Motor neuron (in vitro differentiated cells): ENCODE data around the gene NINL. TPM values are rescaled to one million over a fixed set of nuclear protein-coding genes. Genes with fewer than 3 reads are reported as not detected.

Experiments used
- ATAC-seq, 8 experiments: fragments of 200-7000 bp; cut with Tn5 transposase; replicated peaks in 6 of 8; 2 replicates each; pipeline ENCODE4 v1.8.0; 2021; ENCODE audit warnings: mild to moderate bottlenecking in 8 of 8, moderate library complexity in 8 of 8
- H3K27ac ChIP-seq, 2 donors: fragments of 250-450 bp; sonication (Bioruptor Pico); 2 replicates each; pipeline ENCODE4 v1.9.0; 2021; ENCODE audit warnings: antibody characterized with exemption in 2 of 2, mild to moderate bottlenecking in 2 of 2, moderate library complexity in 1 of 2
- H3K4me1 ChIP-seq, 2 donors: fragments of 250-450 bp; sonication (Bioruptor Pico); replicated peaks in 1 of 2; 2 replicates each; pipeline ENCODE4 v1.6.1; 2021; ENCODE audit warnings: antibody characterized with exemption in 2 of 2, mild to moderate bottlenecking in 2 of 2, moderate library complexity in 1 of 2
- H3K4me3 ChIP-seq, 5 donors: fragments of 250-450 bp; sonication (Bioruptor Pico); 2 replicates each; pipeline ENCODE4 v1.9.0; 2021; ENCODE audit warnings: antibody characterized with exemption in 5 of 5, mild to moderate bottlenecking in 5 of 5, moderate library complexity in 4 of 5
- WGBS, 10 experiments: fragments of 450-650 bp; shearing (Covaris generic); methylation state at CpG; one replicate each; pipeline ENCODE4 v1.0.0; 2022; 5-methylcytosine and 5-hydroxymethylcytosine counted together
- in situ Hi-C, 9 experiments: fragments of 400-800 bp; cut with MboI; loops; one replicate each; pipeline ENCODE4 v1.15.0; 2021; ENCODE audit warnings: low sequenced_read_pairs in 9 of 9, low pct_unique_long_range_greater_than_20kb in 2 of 9; ENCODE audit not compliant: unreplicated experiment in 9 of 9
- total RNA-seq, 8 experiments: library from RNA; unstranded; fragments of 300-600 nt; gene quantifications; 2 replicates each; pipeline versions ENCODE4 v1.2.3 to v1.2.4, GENCODE V29; 2022

Gene NINL
- total RNA-seq, 8 experiments from 2014 or later: 15.0 to 57.5 (median 18.9) TPM

DNA sequence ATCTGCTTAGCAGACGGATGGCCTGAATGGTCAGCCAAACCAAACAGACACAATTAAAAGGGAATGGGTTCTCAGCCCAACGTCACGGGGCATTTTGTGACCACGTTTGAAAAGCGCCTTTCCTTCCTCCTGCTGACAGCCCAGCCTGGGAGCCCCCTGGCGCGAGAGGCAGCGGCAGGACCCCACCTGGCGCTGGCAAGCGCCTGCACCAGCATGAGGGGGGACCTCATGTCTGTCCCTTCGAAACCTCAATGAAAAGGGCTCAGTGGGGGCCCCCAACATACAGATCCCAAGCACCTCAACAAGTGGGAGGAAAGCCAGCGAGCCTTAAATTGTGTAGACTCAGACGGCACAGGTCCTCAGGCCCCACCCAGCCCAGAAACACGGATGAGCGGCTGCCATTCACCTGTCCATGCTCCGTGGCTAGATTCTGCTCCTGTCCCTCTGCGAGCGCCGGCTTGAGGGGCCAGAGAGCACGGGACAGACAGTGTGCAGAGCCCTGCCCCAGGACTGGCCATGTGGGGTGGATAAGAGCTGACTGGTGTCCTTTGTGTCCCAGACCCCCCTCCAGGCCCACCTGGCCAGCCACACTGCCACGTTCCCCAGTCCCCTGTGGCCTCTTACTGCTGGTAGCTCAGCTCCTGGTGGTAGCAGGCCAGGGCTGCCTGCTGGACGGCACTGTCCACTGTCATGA, 87.6 kb downstream of the NINL start:
- WGBS, 10 experiments: 67 to 100% (median 95%) methylated on average over 1 to 8 of the region's 22 CpGs; no CpG with 5 or more reads in 4 of the 10 experiments
- Histone ChIP-seq H3K4me1 (no peaks in the 10 kb centered on the region), H3K4me3 (no peak overlapping the region), H3K27ac (no peak overlapping the region)
- ATAC-seq: no peak
- in situ Hi-C loops: no loop called here

DNA sequence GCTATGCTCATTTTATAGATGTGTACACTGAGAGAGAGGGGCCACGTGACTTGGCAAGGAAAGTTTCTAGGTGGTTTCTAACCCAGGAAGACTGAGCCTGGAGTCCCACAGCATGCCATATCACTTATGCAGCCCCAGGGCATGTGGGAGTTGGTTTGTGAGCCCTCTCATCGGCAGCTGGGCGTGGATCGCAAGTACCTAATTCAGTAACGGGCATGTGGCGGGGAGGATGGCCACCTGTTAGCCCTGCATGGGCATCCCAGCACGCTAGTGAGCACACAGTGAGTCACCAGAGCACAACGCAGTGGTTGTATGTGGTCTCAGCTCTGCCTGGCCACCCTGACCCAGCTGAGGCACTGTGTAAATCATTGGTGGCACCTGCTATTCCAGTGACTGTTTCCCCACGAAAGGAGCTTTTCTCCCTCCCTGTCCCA, 88.3 kb downstream of the NINL start:
- 80 to 100% (median 96%) methylated on average over 1 to 7 of the region's 9 CpGs; no CpG with 5 or more reads in 3 of the 10 experiments for WGBS, 10 experiments
- Histone ChIP-seq H3K27ac (no peak overlapping the region), H3K4me3 (no peak overlapping the region), H3K4me1 (no peaks in the 10 kb centered on the region)
- peak in 3 of 8 experiments; percentile 7 to 18 (median 16) for ATAC-seq
- in situ Hi-C loops: no loop called here

DNA sequence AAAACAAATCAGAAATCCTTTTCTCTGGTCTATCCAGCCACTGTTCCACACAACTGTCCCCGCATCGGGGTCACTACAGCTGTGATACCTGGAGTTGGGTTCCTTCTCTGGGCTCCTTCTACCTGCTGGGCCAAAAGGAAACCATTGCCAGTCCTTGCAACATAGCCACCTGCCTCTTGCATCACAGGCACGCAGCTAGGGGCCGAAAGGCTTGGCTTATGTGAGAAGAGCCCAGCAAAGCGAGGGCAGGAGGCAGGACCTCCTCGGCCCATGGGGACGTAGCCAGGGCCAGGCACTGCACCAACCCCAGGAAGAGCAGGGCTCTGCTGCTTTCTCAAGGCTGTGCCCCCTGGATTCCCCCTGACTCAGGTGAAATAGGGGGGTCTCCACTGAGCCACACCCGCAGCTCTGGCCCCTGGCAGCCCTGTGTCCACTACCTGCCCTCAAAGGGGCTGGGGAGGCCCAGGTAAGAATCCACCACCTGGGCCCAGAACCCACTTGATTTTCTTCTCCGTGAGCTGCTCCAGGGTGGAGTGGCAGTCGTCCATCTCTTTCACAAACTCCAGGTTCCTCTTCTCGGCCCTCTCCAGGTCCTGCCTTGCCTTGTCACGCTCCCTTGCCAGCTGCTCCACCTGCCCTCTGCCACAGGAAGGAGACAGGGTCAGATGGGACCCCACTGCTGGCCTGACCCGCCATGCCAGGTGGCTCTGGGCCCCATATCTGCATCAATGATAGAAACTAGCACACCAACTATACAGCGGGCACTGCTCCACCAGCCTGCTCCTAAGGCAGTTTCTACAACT, 89.0 kb downstream of the NINL start:
- ATAC-seq: no peak
- WGBS, 10 experiments: 90 to 100% (median 98%) methylated on average over 1 to 8 of the region's 14 CpGs; no CpG with 5 or more reads in 6 of the 10 experiments
- in situ Hi-C loops: no loop called here
- H3K4me3 ChIP-seq: no peak overlapping the region
- H3K27ac ChIP-seq: no peak overlapping the region
- H3K4me1 ChIP-seq: no peaks in the 10 kb centered on the region

DNA sequence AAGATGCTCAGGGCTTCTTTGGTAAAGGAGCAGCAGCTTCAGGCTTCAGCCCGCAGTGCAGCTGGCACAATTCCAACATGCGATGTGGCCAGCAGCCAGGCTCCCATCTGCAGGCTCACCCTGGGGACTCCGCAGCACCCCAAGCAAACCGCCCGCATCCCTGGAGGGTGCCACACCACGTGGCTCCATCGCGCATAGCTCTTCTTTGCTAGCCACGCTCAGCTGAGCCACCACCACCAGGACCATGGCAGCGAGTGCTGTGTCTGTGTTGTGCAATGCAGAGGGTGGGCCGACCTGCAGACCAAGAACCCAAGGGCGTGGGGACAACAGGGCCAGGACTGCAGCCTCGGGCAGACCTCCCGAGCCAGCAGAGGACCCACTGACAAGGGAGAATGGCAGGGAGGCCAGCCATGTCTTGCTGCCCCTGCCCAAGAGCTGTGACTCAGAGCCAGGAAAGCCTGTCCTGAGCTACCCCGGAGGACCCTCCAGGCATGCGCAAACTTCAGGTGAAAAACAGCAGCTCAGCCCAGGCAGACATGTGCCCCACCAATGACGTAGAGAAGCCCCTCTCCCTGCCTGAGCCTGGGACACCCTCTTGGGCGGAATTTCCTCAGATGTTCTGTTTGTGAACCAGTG, 90.0 kb downstream of the NINL start:
- in situ Hi-C loops: no loop called here
- no peak for ATAC-seq
- 80 to 95% (median 86%) methylated on average over 1 to 8 of the region's 18 CpGs; no CpG with 5 or more reads in 6 of the 10 experiments for WGBS, 10 experiments
- no peak overlapping the region for H3K4me3 ChIP-seq
- H3K4me1 ChIP-seq: no peaks in the 10 kb centered on the region
- no peak overlapping the region for H3K27ac ChIP-seq

DNA sequence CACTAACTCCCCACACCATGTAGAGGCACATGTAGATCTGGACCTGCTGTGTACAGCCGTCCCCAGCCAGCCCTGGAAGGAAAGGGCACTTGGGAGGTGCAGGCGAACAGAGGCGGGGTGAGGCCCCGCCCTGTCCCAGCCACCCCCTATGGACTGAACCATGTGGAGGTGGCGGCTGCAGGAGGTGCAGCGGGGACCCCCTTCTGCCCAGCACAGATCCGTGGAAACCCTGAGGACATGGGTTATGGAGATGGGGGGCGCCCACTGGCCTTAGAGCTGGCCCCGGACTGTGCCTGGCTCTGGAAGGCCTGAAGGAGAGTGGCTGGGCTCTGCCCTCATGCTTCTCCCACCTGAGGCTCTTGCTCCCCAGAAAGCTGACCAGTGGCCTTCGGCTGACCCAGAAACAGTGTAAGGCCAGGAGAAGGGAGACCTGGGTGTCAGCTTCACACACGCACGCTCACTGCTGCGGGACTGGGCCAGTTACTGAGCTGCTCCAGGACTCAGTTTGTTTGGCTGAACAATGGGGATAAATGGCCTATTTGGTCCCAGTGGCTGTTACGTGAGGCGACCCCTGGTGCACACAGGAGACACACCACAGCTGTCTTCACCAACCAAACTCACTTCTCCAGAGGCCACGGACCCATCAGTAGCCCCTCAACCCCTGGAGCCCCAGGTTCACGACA, 90.7 kb downstream of the NINL start:
- ATAC-seq: no peak
- Histone ChIP-seq H3K27ac (no peak overlapping the region), H3K4me3 (no peak overlapping the region), H3K4me1 (no peaks in the 10 kb centered on the region)
- in situ Hi-C loops: no loop called here
- WGBS, 10 experiments: 46 to 100% (median 91%) methylated on average over 1 to 7 of the region's 17 CpGs; no CpG with 5 or more reads in 4 of the 10 experiments

DNA sequence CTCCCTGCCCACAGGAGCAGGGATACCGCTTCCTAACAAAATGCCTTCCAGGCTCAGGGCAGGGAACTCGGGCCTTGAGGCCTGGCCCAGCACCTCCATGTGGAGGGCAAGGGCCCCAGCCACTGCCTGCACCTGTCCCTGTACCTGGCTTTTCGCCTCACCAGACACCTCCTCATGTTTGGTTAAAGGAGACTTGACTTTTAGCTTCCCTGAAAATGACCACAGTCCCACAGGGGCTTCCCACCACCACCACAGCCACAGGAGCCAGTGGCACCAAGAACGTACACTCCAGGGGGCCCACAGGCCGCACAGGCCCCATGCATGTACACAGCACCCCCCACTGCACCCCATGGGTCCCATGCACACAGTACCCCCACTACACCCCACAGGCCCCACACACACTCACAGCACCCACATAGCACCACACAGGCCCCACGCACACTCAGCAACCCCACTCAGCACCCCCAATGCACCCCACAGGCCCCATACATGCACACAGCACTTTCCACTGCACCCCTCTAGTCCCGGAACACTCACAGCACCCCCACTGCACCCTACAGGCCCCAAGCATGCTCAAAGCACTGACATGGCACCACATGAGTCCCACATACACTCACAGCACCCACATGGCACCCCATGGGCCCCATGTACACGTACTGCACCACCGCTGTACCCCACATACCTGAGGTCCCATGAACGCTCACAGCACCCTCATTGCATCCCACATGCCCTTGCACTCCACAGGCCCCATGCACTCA, 91.4 kb downstream of the NINL start:
- ATAC-seq: no peak
- Histone ChIP-seq H3K27ac (no peak overlapping the region), H3K4me3 (no peak overlapping the region), H3K4me1 (no peaks in the 10 kb centered on the region)
- in situ Hi-C loops: no loop called here
- WGBS, 10 experiments: 20 to 100% methylated on average over 1 of the region's 10 CpGs; no CpG with 5 or more reads in 8 of the 10 experiments

DNA sequence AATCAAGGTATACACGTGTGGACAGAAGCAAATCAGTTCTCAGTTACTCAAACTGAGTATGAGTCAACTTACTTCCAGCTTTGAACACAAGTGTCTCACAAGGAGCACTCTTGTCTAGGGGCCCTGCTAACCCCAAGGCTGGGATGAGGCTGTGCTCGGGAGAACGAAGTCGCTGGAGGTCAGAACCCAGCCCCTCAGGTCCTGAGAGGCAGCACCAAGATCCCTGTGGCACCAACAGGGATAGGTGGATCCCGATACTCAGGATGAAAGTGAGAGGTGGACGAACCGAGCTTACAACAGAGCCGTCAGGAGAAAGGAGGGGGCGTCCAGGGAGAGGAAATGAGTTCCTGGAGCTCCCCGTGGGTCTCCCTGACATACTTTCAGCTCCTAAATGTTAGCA, 92.2 kb downstream of the NINL start:
- in situ Hi-C loops: no loop called here
- WGBS, 10 experiments: 33 to 100% (median 85%) methylated on average over 1 to 8 of the region's 10 CpGs; no CpG with 5 or more reads in 4 of the 10 experiments

DNA sequence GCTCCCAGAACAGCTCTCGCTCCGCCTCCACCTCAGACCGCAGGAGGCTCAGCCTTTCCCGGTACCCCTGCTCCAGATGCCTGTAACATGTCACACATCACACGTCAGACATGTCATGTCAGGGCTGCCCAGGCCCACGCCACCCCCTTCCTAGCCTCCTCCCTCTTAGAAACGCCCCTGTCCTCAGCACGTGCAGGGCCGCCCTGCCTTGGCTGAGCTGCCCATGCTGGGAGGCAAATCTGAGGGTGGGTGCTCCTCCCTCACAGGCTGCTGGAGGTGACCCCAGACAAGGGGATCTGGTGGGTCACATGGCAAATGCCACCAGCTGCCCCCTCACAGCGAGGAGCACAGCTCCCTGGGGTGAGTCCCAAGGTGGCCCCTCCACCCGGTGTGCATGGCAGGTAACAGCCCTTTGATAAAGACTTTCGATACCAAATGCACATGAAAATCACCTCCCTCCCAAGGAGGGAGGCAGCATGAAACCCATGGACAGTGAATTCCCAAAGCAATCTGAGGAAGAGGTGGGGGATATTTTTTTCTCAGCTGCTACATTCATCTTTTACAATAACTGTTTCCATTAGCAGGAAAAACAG, 93.8 kb downstream of the NINL start:
- ATAC-seq: peak in 2 of 8 experiments; percentile 2 to 25
- in situ Hi-C loops: no loop called here
- 84 to 100% (median 97%) methylated on average over 1 to 5 of the region's 12 CpGs; no CpG with 5 or more reads in 6 of the 10 experiments for WGBS, 10 experiments
- no peak overlapping the region for H3K27ac ChIP-seq
- H3K4me3 ChIP-seq: no peak overlapping the region
- no peaks in the 10 kb centered on the region for H3K4me1 ChIP-seq

More for the DNA sequence above, 92.2 kb downstream of the NINL start:
- no peak overlapping the region for H3K4me3 ChIP-seq
- no peak overlapping the region for H3K27ac ChIP-seq
- no peaks in the 10 kb centered on the region for H3K4me1 ChIP-seq
- ATAC-seq: no peak

DNA sequence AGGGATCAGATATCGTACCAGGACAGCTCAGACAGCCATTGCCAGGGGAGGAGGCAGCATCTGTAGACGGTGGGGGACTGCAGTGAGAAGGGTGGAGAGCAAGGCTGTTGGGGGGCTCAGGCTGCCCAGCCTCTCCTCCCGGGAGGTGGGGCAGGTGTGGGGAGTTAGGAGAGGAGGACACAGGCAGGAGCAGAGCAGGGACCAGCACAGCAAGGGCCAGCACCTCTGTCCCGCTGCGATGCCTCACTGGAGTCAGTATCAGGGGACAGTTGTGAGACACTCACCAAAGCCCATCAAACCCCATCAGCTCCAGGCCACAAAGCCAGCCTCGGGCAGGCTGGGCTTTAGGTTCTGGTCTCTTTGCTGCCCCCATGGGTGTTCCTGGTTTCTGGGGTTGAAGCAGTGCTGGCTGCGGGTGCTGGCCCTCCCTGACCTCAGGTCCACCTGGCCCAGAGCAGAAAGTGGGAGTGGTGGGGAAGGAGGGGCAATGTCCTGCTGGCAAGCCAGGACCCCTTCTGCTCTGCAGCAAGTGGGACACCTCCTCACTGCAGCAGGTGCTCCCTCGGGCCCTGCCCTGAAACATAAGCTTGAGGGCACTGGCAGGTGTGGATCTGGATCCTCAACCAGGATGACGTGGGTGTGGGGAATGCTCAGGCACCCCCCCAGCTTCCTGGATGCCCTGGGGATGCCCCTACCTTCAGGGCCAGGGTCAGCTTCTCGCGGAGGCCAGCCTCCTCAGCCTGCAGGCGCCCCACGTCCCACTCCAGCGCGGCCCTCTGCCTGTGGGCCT, 94.5 kb downstream of the NINL start:
- H3K27ac ChIP-seq: no peak overlapping the region
- no peak for ATAC-seq
- WGBS, 10 experiments: 83 to 100% (median 100%) methylated on average over 1 to 4 of the region's 15 CpGs; no CpG with 5 or more reads in 4 of the 10 experiments
- no peaks in the 10 kb centered on the region for H3K4me1 ChIP-seq
- H3K4me3 ChIP-seq: no peak overlapping the region
- in situ Hi-C loops: no loop called here

DNA sequence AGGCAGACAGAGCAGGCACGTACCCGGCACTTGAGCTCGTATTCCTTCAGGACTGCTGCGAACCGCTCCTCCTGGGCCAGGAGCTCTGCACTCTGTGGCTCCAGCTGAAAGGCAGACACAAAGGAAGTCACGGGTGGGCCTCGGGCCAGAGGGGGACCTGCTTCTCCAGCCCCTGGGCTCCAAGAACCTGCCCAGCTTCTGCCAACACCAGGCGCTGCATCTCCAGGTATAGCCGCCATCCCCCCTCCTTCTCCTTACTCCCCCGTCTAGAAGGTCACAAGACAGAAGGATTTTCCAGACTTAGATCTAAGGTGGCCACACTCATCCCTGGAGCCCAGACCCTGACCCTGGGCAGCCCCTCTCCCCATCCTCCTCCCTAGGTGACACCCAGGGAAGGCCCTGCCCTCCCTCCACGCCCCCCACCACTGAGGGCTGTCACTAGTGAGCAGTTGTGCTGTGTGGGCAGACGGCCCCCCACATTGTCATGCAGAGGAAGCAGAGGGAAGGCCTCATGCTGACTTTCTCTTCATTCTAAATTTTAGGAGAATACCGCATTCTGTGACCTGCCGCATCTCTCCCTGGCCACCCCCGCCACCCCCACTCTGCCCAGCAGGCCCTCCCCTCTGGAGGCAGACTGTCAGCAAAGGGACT, 96.0 kb downstream of the NINL start:
- WGBS, 10 experiments: 80 to 96% methylated on average over 1 to 5 of the region's 15 CpGs; no CpG with 5 or more reads in 8 of the 10 experiments
- Histone ChIP-seq H3K4me3 (no peak overlapping the region), H3K4me1 (no peaks in the 10 kb centered on the region), H3K27ac (no peak overlapping the region)
- in situ Hi-C loops: no loop called here
- ATAC-seq: no peak

DNA sequence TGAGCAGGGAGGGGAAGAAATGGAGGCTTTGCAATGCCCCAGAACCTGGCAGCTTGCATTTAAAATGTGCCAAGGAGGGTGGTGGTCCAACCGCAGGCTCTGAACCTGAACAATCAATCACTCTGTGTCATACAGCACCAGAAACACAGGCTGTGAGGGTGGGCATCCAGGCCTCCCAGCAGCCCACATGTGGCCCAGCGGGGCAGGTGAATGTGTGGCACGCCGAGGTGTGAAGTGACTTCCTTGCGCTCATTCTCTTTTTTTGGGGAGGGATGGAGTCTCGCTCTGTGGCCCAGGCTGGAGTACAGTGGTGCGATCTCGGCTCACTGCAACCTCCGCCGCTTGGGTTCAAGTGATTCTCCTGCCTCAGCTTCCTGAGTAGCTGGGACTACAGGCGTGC, 97.4 kb downstream of the NINL start:
- Histone ChIP-seq H3K4me1 (no peaks in the 10 kb centered on the region), H3K27ac (no peak overlapping the region), H3K4me3 (no peak overlapping the region)
- no peak for ATAC-seq
- WGBS, 10 experiments: 80 to 100% (median 98%) methylated on average over 1 to 4 of the region's 11 CpGs; no CpG with 5 or more reads in 4 of the 10 experiments
- in situ Hi-C loops: no loop called here
